GM21576 (cell line): ENCODE data around the gene QRFP.
"Not testable (repeated sequence)": the region's sequence is repeated elsewhere in the genome, so short reads cannot be mapped to it uniquely, and the experiment has no call there.

Source experiments
- ATAC-seq: cut with Tn5 transposase; IDR thresholded peaks from one replicate; pipeline ENCODE4 v1.9.1; 2021; ENCODE audit warnings: mild to moderate bottlenecking, moderate library complexity; ENCODE audit not compliant: unreplicated experiment

The QRFP gene

DNA sequence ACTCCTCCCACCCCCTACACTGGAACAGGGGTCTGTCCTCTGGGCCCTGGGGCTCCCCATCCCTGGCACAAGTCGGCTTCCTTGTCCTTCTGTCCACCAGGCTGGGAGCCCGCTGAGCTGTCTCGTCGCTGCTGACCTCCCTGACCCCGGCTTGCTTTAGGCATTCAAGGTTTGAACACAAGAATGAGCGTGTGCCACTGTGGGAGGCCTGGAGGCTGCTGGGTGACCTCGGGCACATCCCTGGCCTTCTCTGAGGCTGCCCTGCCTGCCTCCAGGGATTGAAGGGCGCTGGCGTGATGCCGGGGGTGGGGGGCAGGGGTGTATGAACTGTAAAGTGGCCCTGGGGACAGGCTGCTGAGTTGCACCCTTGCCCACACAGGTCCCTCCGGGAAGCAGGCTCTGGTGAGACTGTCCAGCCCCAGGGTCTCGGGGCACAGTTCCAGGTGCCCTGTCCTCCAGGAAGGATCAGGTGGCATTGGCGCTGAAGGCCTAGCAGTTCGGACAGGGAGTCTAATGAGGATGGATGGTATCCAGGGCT, 24.2 kb upstream of the QRFP start:
- ATAC-seq = no peak

DNA sequence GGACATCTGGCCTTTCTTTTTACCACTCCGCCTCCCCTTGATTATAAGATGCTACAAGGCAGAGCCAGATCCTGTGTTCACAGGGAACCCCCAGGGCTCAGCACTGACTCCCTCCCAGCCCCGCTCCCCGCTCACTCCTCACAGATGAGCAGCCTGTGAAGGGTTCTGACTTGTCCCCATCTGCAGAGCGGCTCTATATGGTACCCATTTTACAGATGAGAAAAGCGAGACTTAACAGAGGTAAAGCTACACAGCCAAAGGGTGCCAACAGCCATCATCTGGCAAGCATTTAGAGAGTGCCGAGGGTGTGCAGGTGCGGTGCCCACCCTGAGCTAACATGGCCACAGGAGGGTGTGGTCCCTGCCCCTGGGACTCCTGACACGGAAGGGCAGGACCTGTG, 23.6 kb upstream of the QRFP start:
- no peak for ATAC-seq

DNA sequence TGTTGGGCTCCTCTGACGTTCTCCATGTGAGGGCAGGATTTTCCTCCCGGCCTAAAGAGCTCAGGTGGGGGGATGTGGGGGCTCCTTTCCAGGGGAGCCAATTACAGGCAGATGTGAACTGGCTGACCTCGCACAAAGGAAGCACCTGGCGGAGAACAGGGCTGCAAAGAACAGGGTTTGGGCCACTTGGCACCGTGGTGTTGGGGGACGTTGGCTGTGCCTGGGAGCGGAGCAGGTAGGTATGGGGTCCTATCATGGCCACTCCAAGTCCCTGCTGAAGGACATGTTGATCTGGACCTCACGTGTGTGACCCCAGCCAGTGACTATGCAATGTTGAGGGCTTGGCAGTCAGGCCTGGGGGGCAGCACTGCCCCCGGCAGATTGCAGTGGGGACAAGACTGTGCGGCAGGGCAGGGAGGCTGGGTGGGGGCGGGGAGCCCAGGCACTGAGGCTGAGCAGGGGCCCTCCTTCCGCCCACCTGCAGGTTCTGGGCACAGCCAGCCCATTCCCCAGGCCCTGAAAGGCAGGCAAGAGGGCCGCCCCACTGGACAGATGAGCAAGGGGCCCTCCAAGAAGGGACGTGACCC, 23.0 kb upstream of the QRFP start:
- ATAC-seq = no peak

DNA sequence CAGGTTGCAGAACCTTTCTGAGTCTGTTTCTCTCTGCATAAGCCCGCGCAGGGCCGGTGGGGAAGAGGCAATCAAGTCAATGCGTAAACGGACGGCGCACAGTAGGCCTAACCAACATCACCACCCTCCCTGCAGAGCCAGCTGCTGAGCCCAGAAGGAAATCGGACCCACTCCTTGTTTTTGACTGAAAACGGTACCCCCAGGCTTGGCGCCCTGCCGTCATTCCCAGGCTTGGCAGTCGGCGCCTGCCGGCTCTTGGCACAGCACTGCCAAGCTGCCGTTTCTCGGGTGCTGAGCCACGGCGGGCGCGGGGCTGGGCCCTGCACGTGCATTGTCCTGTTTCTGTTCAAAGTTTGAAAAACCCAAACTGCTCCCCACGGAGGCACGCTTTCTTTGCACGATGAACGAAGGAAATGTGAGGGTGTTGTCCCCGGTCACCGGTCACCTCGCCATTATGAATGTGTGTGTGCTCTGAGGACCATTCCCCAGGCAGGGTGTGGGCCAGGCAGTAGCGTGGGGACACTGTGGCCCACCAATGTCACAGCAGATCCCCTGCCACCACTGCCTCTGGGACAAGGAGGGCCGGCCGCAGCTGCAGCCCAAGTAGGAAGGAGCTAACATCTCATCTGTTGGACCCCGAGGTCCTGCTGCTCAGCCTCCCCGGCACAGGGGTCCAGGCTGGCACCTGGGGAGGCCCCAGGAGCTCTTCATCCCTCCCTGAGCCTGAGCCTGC, 22.4 kb upstream of the QRFP start:
- no peak for ATAC-seq

DNA sequence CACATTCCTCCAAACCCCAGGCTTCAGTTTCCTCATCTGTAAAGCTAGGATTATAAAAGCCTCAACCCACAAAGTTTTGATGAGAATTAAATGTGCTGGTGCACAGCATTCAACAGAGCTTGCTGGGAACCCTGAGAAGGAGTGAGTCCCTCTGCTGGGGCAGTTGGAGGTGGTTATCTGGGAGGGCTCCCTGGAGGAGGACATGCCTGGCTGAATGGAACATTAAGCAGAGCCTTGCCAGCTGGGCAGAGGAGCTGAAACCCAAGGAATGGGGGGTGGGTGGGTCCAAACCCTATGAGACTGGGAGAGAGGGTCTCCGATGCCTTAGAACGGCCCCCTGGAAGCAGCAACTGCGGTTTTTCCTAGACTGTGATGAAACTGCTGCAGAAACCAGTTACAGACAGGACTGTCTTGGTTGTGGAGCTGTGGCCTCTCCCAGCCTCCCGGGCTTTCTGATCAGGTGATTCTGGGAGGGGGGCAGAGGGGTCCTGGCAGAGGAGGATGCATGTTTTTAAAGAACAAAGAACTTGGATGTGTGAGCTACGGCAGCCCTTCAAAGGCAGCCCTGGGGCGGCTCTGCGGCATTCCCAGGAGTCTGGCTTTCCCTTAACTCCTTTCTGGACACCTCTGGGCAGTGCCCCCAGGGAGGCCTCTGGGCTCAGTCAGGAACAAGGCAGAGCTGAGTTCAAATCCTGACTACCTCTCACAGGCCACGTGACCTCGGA, 21.7 kb upstream of the QRFP start:
- no peak for ATAC-seq

- ATAC-seq = no peak
These were observed 20.8 kb upstream of the QRFP start for GRCh38 chr9:130917168-130917960.

GRCh38 chr9:130915096-130915447, 18.5 kb upstream of the QRFP start:
- no peak for ATAC-seq

- ATAC-seq = no peak
These were observed 17.9 kb upstream of the QRFP start for GRCh38 chr9:130914417-130915095.

DNA sequence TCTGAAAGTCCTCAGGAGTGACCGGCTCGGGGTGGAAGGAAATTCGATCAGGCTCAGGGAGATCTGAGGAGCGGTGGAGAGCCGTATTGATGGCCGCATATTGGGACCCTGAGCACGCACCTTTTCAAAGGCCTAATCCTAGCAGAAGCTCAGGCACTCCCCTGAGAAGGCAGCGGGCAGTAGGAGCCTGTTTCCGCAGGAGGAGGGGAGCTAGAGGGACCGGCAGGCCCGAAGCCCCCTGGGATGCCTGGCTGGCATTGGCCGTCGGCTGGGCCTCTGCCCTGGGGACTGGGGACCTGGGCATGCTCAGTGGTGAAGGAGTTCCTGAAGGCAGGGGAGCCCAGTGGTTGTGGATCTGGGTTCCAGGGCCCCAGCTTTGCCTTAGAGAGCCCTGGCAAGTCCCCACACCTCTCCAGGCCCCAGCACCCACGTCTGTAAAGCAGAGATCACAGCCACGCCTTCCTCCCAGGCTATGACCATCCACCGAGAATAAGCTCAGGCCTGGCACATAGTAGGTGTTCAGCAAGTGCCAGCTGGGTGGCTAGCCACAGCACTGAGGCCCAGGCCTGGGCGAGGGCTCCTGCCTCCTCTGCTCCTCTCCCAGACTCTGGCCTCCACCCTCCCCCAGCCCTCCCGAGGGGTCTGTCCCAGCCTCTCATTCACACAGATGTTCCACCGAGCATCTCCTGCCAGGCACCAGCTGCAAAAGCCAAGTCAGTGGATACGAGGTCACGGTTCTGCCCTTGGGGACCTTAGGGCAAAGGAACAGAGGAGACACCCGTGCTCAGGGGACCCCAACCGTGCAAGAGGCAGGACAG, 17.2 kb upstream of the QRFP start:
- ATAC-seq = no peak

GRCh38 chr9:130912932-130913598, 16.5 kb upstream of the QRFP start:
- ATAC-seq = no peak

DNA sequence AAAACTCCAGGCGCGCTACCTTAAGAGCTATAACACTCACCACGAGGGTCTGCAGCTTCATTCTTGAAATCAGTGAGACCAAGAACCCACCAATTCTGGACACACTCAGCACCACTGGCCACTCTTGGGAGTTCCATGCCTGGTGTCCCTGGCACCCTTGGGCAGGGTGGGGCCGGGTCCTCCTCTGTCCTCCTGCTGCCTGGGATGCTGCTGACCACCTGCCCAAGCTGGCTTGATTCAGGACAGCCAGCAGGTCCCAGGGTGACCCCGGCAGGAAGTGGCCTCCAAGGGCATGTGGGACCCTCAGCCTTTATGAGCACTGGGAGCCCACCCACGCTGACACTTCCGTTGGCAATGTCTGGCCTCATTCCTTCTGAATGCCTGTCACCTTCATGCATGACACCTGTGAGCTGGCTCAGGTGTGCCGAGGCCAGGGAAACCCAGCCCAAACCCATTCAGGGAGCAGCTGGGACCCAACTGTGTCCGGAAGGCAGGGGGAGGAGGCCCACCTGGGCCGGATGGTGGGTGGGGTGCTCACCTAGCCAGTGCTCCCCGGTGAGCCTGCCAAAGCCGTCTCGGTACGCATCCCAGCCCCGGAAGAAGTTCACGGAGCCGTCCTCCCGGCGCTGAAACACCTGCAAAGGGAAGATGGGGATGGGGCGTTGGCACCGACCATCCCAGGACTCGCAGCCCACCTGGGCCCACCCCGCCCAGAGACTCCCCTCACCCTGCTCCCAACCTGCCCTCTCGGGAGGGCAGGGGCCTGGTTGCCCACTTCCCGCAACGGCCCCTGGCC, 14.8 kb upstream of the QRFP start:
- no peak for ATAC-seq

GRCh38 chr9:130910670-130911069, 14.1 kb upstream of the QRFP start:
- ATAC-seq = not testable (repeated sequence)

DNA sequence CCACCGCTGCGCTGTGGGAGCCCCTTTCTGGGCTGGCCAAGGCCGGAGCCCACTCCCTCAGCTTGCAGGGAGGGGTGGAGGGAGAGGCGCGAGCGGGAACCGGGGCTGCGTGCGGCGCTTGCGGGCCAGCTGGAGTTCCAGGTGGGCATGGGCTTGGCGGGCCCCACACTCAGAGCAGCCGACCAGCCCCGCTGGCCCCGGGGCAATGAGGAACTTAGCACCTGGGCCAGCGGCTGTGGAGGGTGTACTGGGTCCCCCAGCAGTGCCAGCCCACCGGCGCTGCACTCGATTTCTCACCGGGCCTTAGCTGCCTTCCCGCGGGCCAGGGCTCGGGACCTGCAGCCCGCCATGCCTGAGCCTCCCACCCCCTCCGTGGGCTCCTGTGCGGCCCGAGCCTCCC, 13.4 kb upstream of the QRFP start:
- not testable (repeated sequence) for ATAC-seq

- no peak for ATAC-seq
These were observed 12.3 kb upstream of the QRFP start for GRCh38 chr9:130908878-130909355.

- no peak for ATAC-seq
These were observed 11.7 kb upstream of the QRFP start for GRCh38 chr9:130908146-130908877.

GRCh38 chr9:130906735-130907416, 10.3 kb upstream of the QRFP start:
- no peak for ATAC-seq
